ENCODE results near the gene OBP2A.
"Not testable (repeated sequence)": the region's sequence is repeated elsewhere in the genome, so short reads cannot be mapped to it uniquely, and the experiment has no call there.

The OBP2A gene

DNA sequence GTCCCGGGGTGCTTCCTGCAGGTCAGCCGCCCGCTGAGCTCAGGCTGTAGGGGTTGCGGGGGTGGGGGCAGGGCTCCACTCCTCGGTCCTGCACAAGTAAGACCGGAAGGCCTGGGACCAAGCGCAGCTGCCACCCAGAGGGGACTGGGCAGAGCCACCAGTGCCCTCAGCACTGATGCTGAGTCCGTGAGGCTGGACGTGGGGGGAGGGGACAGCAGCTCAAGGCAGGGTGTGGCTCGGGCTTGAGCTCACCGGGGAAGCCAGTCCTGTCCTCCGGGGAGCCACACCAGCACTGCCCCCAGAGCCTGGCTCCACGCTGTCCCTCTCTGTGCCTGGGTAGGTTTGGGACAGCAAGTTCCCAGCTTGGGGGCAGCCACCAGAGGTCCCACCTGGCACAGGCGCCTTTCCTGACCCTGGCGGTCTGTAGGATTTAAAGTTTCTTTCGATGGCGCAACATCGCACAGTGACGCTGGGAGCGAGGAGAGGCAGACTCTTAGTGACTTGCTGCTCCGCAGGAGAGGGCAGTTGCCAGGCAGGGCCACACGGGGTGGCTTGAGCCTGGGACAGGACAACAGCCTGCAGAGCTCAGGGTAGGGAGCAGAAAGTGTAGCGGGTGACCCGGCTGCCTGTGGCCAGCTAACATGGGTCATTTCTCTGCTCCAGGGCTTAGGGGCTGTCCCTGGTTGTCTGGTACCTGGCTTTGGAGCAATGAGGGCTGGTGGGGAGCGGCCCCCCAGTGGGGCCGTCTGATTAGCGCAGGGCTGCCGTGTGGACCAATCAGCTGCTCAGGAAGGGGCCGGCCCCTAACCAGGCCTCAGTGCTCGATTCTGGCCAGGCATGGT, 19.0 kb upstream of the OBP2A start:
- no peak for DNase-seq (ENCODE audit: low read depth)

DNA sequence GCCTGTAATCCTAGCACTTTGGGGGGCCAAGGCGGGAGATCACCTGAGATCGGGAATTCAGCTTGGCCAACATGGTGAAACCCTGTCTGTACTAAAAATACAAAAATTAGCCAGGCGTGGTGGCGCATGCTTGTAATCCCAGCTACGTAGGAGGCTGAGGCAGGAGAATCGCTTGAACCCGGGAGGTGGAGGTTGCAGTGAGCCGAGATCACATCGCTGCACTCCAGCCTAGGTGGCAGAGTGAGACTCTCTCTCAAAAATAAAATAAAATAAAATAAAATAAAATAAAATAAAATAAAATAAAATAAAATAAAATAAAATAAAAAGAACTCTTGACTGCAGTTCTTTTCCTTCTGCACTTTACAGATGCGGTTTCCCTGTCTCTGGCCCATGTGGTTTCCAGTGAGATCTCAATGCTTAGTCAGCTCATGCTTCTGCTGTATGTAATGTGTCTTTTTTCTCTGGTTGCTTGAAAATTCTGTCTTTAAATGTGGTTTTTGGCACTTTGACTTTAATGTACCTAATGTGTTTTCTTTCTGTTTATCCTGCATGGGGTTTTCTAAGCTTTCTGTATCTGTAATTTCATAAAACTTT, 17.0 kb upstream of the OBP2A start:
- DNase-seq (ENCODE audit: low read depth) = not testable (repeated sequence)

DNA sequence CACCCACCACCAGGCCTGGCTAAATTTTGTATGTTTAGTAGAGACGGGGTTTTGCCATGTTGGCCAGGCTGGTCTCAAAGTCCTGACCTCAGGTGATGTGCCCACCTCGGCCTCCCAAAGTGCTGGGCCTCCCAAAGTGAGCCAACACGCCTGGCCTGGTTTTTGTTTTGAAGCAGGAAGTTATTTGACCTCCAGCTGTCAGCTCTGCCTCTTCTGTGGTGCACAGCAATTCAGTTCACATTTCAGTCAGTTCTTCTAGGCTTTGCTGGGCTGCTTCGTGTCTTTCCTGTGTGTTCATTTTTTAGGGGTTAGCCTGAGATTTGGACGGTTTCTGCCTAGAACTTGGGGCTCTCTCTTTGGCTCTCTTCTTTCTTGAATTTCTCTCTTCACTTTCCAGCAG, 15.8 kb upstream of the OBP2A start:
- no peak for DNase-seq (ENCODE audit: low read depth)

GRCh38 chr9:135531096-135531495, 14.8 kb upstream of the OBP2A start:
- DNase-seq (ENCODE audit: low read depth) = no peak

- no peak for DNase-seq (ENCODE audit: low read depth)
Measured at GRCh38 chr9:135533113-135533512, 12.8 kb upstream of the OBP2A start.

- DNase-seq (ENCODE audit: low read depth) = no peak
Measured at GRCh38 chr9:135533674-135534073, 12.3 kb upstream of the OBP2A start.

GRCh38 chr9:135534192-135534711, 11.7 kb upstream of the OBP2A start:
- not testable (repeated sequence) for DNase-seq (ENCODE audit: low read depth)

DNA sequence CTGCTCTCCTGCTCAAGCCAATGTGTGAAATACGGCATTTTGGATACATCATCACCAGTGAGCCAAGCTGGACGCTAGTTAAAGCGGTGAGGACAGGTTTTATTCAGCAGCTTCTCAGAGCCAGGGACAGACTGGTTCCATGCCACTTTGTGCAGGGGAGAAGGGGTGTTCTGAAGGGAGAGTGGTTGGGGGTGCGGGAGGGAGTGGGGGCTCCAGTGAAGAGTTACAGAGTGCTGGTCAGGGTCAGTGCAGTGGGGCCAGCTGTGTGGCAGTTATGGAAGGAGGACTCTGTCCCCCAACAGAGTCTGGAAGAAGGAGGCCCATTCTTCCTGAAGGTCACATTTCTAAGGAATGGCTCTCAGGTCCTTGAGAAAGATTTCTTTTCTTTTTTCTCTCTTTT, 11.1 kb upstream of the OBP2A start:
- not testable (repeated sequence) for DNase-seq (ENCODE audit: low read depth)

DNA sequence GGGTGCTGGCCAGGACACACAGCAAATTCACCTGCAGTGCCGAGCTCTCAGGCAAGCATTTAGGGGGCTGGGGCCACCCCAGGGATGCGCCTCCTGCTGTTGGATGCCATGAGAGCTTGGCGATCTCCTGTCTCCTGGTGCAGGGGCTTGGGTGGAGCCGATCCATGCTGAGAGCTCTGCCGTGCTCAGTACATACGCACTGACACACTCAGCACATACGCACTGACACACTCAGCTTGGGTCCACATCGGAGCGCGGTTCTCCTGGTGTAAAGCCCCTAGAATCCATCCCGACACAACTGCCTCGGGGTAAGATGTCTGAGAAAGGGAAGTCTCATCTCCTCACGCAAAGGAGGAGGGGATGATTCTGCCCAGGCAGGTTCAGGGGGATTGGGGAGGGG, 10.3 kb upstream of the OBP2A start:
- not testable (repeated sequence) for DNase-seq (ENCODE audit: low read depth)

- no peak for DNase-seq (ENCODE audit: low read depth)
Measured at GRCh38 chr9:135536216-135536615, 9.7 kb upstream of the OBP2A start.

DNA sequence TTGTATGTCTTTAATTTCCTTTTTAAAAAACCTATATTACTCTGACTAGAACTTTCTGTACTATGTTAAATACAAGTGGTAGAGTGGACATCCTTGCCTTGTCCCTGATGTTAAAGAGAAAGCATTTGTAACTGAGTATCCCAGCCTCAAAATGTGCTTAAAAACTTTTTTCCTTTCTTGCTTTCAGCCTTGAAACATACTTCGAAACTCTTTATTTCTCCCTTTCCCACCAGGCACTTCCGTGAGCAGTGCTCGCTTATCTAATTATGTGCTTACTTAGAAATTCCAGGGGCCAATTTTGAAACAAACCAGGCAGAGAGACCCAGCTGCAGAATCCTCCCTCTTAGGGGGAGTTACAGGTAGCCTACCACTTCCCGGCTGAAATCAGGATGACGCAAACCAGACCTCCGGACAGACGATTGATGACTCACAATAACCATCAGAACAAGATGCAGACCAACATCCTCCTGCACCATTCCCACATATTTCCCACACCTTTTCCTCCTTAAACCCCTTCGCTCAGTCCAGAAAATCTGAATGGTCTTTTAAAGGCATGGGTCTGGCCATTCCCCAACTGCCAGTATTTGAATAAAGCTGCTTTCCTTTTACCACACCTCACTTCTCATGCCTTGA, 2.5 kb upstream of the OBP2A start:
- DNase-seq (ENCODE audit: low read depth) = not testable (repeated sequence)

- DNase-seq (ENCODE audit: low read depth) = no peak
Measured at GRCh38 chr9:135544981-135545635, 818 bp upstream of the OBP2A start.

- not testable (repeated sequence) for DNase-seq (ENCODE audit: low read depth)
Measured at GRCh38 chr9:135546792-135547617, 1.1 kb downstream of the OBP2A start.

DNA sequence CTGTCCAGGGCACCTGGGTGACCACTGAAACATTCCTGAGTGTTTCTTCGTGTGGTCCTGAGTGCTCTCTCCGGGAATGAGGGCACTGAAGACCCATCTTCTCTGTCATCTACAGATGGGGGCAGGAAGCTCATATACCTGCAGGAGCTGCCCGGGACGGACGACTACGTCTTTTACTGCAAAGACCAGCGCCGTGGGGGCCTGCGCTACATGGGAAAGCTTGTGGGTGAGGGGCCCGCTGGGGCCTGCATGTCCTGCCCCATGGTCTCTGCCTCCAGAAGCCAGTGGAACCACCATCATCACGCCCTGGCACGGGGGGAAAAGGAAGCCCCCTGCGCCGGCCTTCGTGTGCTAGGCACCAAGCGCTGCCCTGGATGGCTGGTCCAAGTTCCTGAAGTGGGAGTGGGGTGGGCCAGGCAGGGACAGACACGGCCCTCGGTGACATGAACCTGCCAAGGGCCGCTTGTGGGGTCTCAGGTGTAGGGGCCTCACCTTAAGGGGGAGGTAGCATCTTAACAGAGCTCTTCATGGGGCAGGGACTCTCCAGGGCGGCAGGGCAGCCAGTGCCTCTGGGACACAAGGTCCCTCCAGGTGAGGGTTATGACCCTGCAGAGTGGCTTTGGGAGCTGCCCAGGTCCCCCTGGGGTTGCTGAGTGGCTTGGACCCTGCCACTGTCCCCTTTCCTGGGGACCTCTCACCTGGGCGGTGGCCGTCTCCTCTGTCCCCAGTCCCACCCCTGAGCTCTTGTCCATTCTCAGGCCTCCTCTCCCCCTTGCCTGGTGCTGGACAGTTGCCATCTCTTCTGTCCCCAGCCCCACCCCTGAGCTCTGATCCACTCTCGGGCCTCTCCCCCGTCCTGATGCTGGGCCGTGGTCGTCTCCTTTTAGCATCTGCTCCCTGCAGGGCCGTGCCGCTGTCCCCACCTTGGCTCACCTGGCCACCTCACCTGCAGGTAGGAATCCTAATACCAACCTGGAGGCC, 2.1 kb downstream of the OBP2A start:
- no peak for DNase-seq (ENCODE audit: low read depth)

DNA sequence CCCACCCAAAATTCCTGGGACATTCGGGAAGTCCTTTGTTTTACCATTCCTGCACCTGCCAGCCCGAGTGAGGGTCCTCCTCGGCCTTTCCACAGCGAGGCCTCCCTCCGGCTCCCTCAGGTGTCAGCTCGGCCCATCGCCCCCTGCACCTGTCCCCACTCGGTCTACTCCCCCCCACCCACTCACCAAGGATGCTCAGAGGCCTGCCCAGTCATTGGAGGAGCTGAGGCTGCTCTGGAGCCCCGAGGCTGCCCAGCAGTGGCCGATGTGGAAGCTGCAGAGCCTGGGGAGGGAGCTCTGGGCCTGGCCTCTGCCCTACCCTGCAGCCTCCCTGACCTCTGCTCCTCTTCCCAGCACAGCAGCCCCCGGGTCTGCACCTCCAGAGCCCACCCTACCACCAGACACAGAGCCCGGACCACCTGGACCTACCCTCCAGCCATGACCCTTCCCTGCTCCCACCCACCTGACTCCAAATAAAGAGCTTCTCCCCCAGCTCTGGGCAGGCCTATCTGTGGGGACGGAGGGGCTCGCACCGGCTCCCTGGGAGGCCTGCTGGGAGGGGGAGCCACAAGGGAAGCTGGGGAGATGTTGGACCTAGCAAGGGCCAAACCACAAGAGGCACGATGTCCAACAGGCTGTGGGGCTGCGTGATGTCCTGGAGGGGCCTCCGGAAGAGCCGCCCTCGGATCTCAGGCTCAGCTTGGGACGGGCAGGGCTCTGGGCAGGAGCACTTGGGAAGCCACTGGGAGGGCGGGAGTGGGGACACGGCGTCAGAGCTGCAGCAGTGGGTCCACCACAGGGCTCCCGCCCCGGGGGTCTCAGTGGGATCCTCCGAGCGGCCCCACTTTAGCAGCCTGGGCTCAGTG, 3.8 kb downstream of the OBP2A start:
- DNase-seq (ENCODE audit: low read depth) = not testable (repeated sequence)

- DNase-seq (ENCODE audit: low read depth) = no peak
Measured at GRCh38 chr9:135550344-135550918, 4.5 kb downstream of the OBP2A start.

GRCh38 chr9:135551031-135551430, 5.1 kb downstream of the OBP2A start:
- no peak for DNase-seq (ENCODE audit: low read depth)

DNA sequence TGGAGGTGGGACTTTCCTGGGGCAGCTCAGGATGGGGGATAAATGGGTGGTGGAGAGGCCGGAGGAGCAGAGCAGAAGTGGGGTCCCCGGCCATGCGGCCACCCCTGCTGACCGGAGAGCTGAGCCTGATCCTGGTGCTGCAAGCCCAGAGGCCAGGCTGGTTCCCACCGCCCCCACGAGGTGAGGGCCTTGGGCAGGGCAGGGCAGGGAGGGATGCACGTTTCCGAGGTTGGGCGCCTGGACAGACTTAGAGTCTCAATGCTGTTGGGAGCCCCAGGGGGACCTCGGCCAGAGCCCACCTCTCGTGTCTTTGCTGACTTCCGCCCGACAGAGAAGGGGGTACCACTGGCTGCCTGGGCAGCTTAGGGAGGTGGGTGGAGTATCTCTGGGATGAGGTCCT, 5.5 kb downstream of the OBP2A start:
- no peak for DNase-seq (ENCODE audit: low read depth)

Measured in activated T-cell treated with anti-CD3 and anti-CD28 coated beads for 24 hours (primary cell).